Astrocyte of the cerebellum (primary cell): ENCODE data around the gene XBP1.

Experiments
- DNase-seq: peaks from one replicate; pipeline ENCODE4 v3.0.0-alpha.2; 2011; ENCODE audit warnings: low read depth
- H3K4me3 ChIP-seq: 2 replicates; pipeline ENCODE4 v1.5.1; 2011; ENCODE audit warnings: mild to moderate bottlenecking, low read depth, low read length, moderate library complexity
- in situ Hi-C: cut with HindIII; loops from 2 replicates; pipeline ENCODE4 v1.10.0; 2017; ENCODE audit warnings: low sequenced_read_pairs
- TF ChIP-seq, protein P1 (sequence below): IDR thresholded peaks from 2 replicates; pipeline ENCODE4 v1.5.1; 2012; ENCODE audit warnings: low read length, low read depth, moderate library complexity, mild to moderate bottlenecking; ENCODE audit errors: missing control alignments

The XBP1 gene

GRCh38 chr22:28779833-28780232 lies 20.5 kb downstream of the XBP1 start:
- in situ Hi-C loops, result no loop called here
- no peak overlapping the region for H3K4me3 ChIP-seq
- DNase-seq, result no peak
- TF ChIP-seq, protein P1, sequence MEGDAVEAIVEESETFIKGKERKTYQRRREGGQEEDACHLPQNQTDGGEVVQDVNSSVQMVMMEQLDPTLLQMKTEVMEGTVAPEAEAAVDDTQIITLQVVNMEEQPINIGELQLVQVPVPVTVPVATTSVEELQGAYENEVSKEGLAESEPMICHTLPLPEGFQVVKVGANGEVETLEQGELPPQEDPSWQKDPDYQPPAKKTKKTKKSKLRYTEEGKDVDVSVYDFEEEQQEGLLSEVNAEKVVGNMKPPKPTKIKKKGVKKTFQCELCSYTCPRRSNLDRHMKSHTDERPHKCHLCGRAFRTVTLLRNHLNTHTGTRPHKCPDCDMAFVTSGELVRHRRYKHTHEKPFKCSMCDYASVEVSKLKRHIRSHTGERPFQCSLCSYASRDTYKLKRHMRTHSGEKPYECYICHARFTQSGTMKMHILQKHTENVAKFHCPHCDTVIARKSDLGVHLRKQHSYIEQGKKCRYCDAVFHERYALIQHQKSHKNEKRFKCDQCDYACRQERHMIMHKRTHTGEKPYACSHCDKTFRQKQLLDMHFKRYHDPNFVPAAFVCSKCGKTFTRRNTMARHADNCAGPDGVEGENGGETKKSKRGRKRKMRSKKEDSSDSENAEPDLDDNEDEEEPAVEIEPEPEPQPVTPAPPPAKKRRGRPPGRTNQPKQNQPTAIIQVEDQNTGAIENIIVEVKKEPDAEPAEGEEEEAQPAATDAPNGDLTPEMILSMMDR, result no peak

- TF ChIP-seq, protein P1, result no peak
- no peak for DNase-seq
- in situ Hi-C loops, result no loop called here
- H3K4me3 ChIP-seq, result no peak overlapping the region
Observed at GRCh38 chr22:28774378-28774777, 26.0 kb downstream of the XBP1 start.

- H3K4me3 ChIP-seq, result peak overlapping the region; percentile 93
- in situ Hi-C loops, result no loop called here
- TF ChIP-seq, protein P1, result no peak
- no peak for DNase-seq
Observed at GRCh38 chr22:28773461-28773867, 26.9 kb downstream of the XBP1 start.

DNA sequence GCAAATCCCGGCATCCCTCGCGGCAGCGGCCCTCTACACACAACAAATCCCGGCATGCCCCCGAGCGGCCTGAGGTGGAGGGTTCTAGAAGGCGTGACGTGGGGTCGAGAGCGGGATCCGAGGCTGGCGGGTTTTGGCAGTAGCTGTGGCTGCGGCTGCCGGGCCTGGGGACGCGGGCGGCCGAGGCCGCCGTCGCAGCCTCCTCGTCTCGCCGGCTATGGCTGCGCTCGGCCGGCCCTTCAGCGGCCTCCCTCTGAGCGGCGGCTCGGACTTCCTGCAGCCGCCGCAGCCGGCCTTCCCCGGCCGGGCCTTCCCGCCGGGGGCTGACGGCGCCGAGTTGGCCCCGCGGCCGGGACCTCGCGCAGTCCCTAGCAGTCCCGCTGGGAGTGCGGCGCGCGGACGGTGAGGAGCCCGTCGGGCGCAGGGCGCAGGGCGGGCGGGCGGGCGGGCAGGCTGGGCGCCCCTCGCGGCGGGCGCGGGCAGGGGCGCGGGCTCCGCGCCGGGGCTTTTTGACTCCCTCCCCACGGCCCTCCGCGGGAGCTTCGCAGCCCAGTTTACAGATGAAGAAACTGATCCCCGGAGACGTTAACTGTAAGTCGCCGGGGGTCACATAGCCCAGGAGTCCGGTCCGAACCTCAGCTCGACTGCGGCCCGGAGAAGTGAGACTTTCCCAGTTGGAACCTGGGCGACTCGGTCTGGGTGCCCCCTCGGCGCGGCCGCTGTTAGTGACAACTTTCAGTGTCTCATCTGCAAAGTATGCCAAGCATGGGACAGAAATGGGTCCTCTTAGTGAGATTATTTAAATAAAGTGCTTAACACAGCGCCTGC lies 27.5 kb downstream of the XBP1 start, which contains the start of gene CCDC117:
Gene CCDC117 (plus strand): TSS at position 63 of the 828 bp plus-strand sequence. CDS start 155 bp downstream, at position 218.
- in situ Hi-C loops, result no loop called here

GRCh38 chr22:28771195-28771791 lies 29.1 kb downstream of the XBP1 start:
- in situ Hi-C loops, result no loop called here
- TF ChIP-seq, protein P1, result no peak
- H3K4me3 ChIP-seq, result no peak overlapping the region
- no peak for DNase-seq

More for the DNA sequence above, 27.5 kb downstream of the XBP1 start, which contains the start of gene CCDC117:
- peak; percentile 91 for DNase-seq
- peak within 1 kb of the TSS; percentile 93 for H3K4me3 ChIP-seq
- TF ChIP-seq, protein P1, result peak; percentile 10

GRCh38 chr22:28769394-28770085 lies 30.8 kb downstream of the XBP1 start:
- in situ Hi-C loops, result no loop called here
- DNase-seq, result no peak
- TF ChIP-seq, protein P1, result no peak

More at GRCh38 chr22:28769394-28770085, 30.8 kb downstream of the XBP1 start:
- H3K4me3 ChIP-seq, result no peak overlapping the region
